Measurements from ENCODE around the gene UBTD1.

GRCh38 chr10:97456686-97457065 is 42.0 kb upstream of the UBTD1 start:
- no peak for TF ChIP-seq CTCF (IDR thresholded peaks at IDR 0.05; ENCODE audit: insufficient read depth, low read length, poor library complexity, severe bottlenecking)
- no peak for TF ChIP-seq EZH2phosphoT487 (conservative IDR thresholded peaks at IDR 0.05; ENCODE audit: low read length)

Data from SU-DHL-6 (cell line).